ENCODE data around the gene C1orf53. TPM values are rescaled to one million over a fixed set of nuclear protein-coding genes. Genes with fewer than 3 reads are reported as not detected.
A peak's percentile ranks its signal among the peaks of the same experiment; 100 is the strongest.

Gene C1orf53
- total RNA-seq, 2 experiments from 2014 or later = 1.2 to 2.0 TPM

GRCh38 chr1:197919346-197920066, 17.1 kb downstream of the C1orf53 start:
- H3K4me3 Mint-ChIP-seq = peak overlapping the region; percentile 64
- peaks cover 91% of the 10 kb centered on the region for H3K27me3 Mint-ChIP-seq
- CTCF ChIA-PET = interaction anchor here (1.0 to 1.3 kb wide), 2 partner anchors 12 to 16 kb away, joined by 4 to 6 read pairs; partner anchors contain the start of gene C1orf53
- no peaks in the 10 kb centered on the region for H3K9me3 Mint-ChIP-seq
- POLR2A ChIA-PET = no interaction called here
- peaks cover 3% of the 10 kb centered on the region for H3K36me3 Mint-ChIP-seq (ENCODE audit: low read depth)
- peaks cover 57% of the 10 kb centered on the region for H3K4me1 Mint-ChIP-seq
- no peak for DNase-seq
- peak overlapping the region; percentile 33 for H3K27ac Mint-ChIP-seq

GRCh38 chr1:197920067-197920396, 17.6 kb downstream of the C1orf53 start:
- H3K36me3 Mint-ChIP-seq (ENCODE audit: low read depth) = peaks cover 3% of the 10 kb centered on the region
- peaks cover 57% of the 10 kb centered on the region for H3K4me1 Mint-ChIP-seq

GRCh38 chr1:197920414-197921117, 18.1 kb downstream of the C1orf53 start:
- no peak overlapping the region for H3K27ac Mint-ChIP-seq
- CTCF ChIA-PET = interaction anchor here (0.9 to 1.3 kb wide), 3 partner anchors 10 to 17 kb away, joined by 3 to 6 read pairs (median 4); partner anchors contain the start of gene C1orf53
- DNase-seq = no peak
- H3K4me3 Mint-ChIP-seq = peak overlapping the region; percentile 30
- H3K4me1 Mint-ChIP-seq = peaks cover 53% of the 10 kb centered on the region
- H3K36me3 Mint-ChIP-seq (ENCODE audit: low read depth) = peaks cover 3% of the 10 kb centered on the region
- H3K9me3 Mint-ChIP-seq = no peaks in the 10 kb centered on the region
- POLR2A ChIA-PET = interaction anchor here (0.5 kb wide), 1 partner anchor 128 kb away, joined by 3 read pairs; no protein-coding TSS in a partner anchor
- H3K27me3 Mint-ChIP-seq = peaks cover 86% of the 10 kb centered on the region

More at GRCh38 chr1:197920067-197920396, 17.6 kb downstream of the C1orf53 start:
- Mint-ChIP-seq H3K27ac (no peak overlapping the region), H3K4me3 (peak overlapping the region; percentile 57), H3K9me3 (no peaks in the 10 kb centered on the region), H3K27me3 (peaks cover 88% of the 10 kb centered on the region)
- ChIA-PET POLR2A (no interaction called here), CTCF (interaction anchor here (1.0 to 1.3 kb wide), 2 partner anchors 13 to 17 kb away, joined by 4 to 6 read pairs; partner anchors contain the start of gene C1orf53)
- DNase-seq = no peak

- peak overlapping the region; percentile 27 for H3K27ac Mint-ChIP-seq
- H3K27me3 Mint-ChIP-seq = peaks cover 86% of the 10 kb centered on the region
- ChIA-PET POLR2A (no interaction called here), CTCF (interaction anchor here (0.7 to 1.2 kb wide), 3 partner anchors 9 to 57 kb away, joined by 3 to 4 read pairs (median 4); no protein-coding TSS in a partner anchor)
- peaks cover 3% of the 10 kb centered on the region for H3K36me3 Mint-ChIP-seq (ENCODE audit: low read depth)
- H3K4me3 Mint-ChIP-seq = no peak overlapping the region
- H3K9me3 Mint-ChIP-seq = no peaks in the 10 kb centered on the region
- DNase-seq = no peak
- H3K4me1 Mint-ChIP-seq = peaks cover 44% of the 10 kb centered on the region
These were observed 19.0 kb downstream of the C1orf53 start for GRCh38 chr1:197921235-197922069.

GRCh38 chr1:197922070-197922390, 19.6 kb downstream of the C1orf53 start:
- H3K9me3 Mint-ChIP-seq = no peaks in the 10 kb centered on the region
- H3K4me3 Mint-ChIP-seq = no peak overlapping the region
- no peak overlapping the region for H3K27ac Mint-ChIP-seq
- ChIA-PET POLR2A (no interaction called here), CTCF (interaction anchor here (0.7 to 1.2 kb wide), 2 partner anchors 12 to 57 kb away, joined by 4 read pairs; no protein-coding TSS in a partner anchor)
- H3K27me3 Mint-ChIP-seq = peaks cover 85% of the 10 kb centered on the region
- peaks cover 3% of the 10 kb centered on the region for H3K36me3 Mint-ChIP-seq (ENCODE audit: low read depth)
- DNase-seq = no peak
- peaks cover 39% of the 10 kb centered on the region for H3K4me1 Mint-ChIP-seq

- ChIA-PET POLR2A (no interaction called here), CTCF (no interaction called here)
- no peak for DNase-seq
- H3K27ac Mint-ChIP-seq = no peak overlapping the region
- H3K4me3 Mint-ChIP-seq = no peak overlapping the region
- H3K36me3 Mint-ChIP-seq (ENCODE audit: low read depth) = peaks cover 3% of the 10 kb centered on the region
- H3K9me3 Mint-ChIP-seq = no peaks in the 10 kb centered on the region
- H3K4me1 Mint-ChIP-seq = peaks cover 28% of the 10 kb centered on the region
- H3K27me3 Mint-ChIP-seq = peaks cover 84% of the 10 kb centered on the region
These were observed 20.6 kb downstream of the C1orf53 start for GRCh38 chr1:197923038-197923437.

- CTCF ChIA-PET = interaction anchor here (0.6 to 1.4 kb wide), 4 partner anchors 10 to 248 kb away, joined by 3 read pairs; partner anchors contain the start of gene C1orf53
- H3K9me3 Mint-ChIP-seq = no peaks in the 10 kb centered on the region
- H3K36me3 Mint-ChIP-seq (ENCODE audit: low read depth) = peaks cover 3% of the 10 kb centered on the region
- POLR2A ChIA-PET = no interaction called here
- H3K4me3 Mint-ChIP-seq = no peak overlapping the region
- peaks cover 76% of the 10 kb centered on the region for H3K27me3 Mint-ChIP-seq
- peaks cover 20% of the 10 kb centered on the region for H3K4me1 Mint-ChIP-seq
- no peak overlapping the region for H3K27ac Mint-ChIP-seq
- DNase-seq = peak; percentile 46
These were observed 22.2 kb downstream of the C1orf53 start for GRCh38 chr1:197924516-197925123.

- H3K9me3 Mint-ChIP-seq = no peaks in the 10 kb centered on the region
- no peaks in the 10 kb centered on the region for H3K36me3 Mint-ChIP-seq (ENCODE audit: low read depth)
- no peak overlapping the region for H3K27ac Mint-ChIP-seq
- H3K4me3 Mint-ChIP-seq = peak overlapping the region; percentile 60
- peaks cover 62% of the 10 kb centered on the region for H3K27me3 Mint-ChIP-seq
- no peak for DNase-seq
- H3K4me1 Mint-ChIP-seq = peaks cover 7% of the 10 kb centered on the region
- ChIA-PET POLR2A (no interaction called here), CTCF (interaction anchor here (1.1 to 2.2 kb wide), 2 partner anchors 10 to 11 kb away, joined by 3 to 9 read pairs; partner anchors contain the start of gene LHX9)
These were observed 25.7 kb downstream of the C1orf53 start for GRCh38 chr1:197927908-197928665.

GRCh38 chr1:197928849-197929336, 26.5 kb downstream of the C1orf53 start:
- peaks cover 65% of the 10 kb centered on the region for H3K27me3 Mint-ChIP-seq
- no peak overlapping the region for H3K27ac Mint-ChIP-seq
- no peaks in the 10 kb centered on the region for H3K36me3 Mint-ChIP-seq (ENCODE audit: low read depth)
- no peak for DNase-seq
- no peaks in the 10 kb centered on the region for H3K9me3 Mint-ChIP-seq
- H3K4me3 Mint-ChIP-seq = peak overlapping the region; percentile 60
- POLR2A ChIA-PET = interaction anchor here (0.6 kb wide), 2 partner anchors 16 to 28 kb away, joined by 3 read pairs; no protein-coding TSS in a partner anchor
- CTCF ChIA-PET = no interaction called here
- peaks cover 7% of the 10 kb centered on the region for H3K4me1 Mint-ChIP-seq

- CTCF ChIA-PET = no interaction called here
- Mint-ChIP-seq H3K4me3 (no peak overlapping the region), H3K4me1 (peaks cover 7% of the 10 kb centered on the region), H3K27me3 (peaks cover 46% of the 10 kb centered on the region), H3K27ac (no peak overlapping the region), H3K36me3 (ENCODE audit: low read depth) (no peaks in the 10 kb centered on the region), H3K9me3 (no peaks in the 10 kb centered on the region)
- POLR2A ChIA-PET = no interaction called here
- DNase-seq = no peak
These were observed 30.6 kb downstream of the C1orf53 start for GRCh38 chr1:197933016-197933415.

- no peak overlapping the region for H3K27ac Mint-ChIP-seq
- H3K9me3 Mint-ChIP-seq = no peaks in the 10 kb centered on the region
- POLR2A ChIA-PET = no interaction called here
- CTCF ChIA-PET = no interaction called here
- peaks cover 40% of the 10 kb centered on the region for H3K27me3 Mint-ChIP-seq
- H3K4me1 Mint-ChIP-seq = peaks cover 4% of the 10 kb centered on the region
- no peaks in the 10 kb centered on the region for H3K36me3 Mint-ChIP-seq (ENCODE audit: low read depth)
- DNase-seq = no peak
- H3K4me3 Mint-ChIP-seq = no peak overlapping the region
These were observed 31.2 kb downstream of the C1orf53 start for GRCh38 chr1:197933647-197934046.
